ENCODE data around the gene LRRC72.

Gene LRRC72

GRCh38 chr7:16586081-16586874, 59.7 kb downstream of the LRRC72 start:
- TF ChIP-seq CTCF (IDR thresholded peaks at IDR 0.05; ENCODE audit: control insufficient read depth, extremely low read depth, insufficient read depth): no peak
- no peak for DNase-seq (ENCODE audit: low read depth)

GRCh38 chr7:16587129-16587528, 60.5 kb downstream of the LRRC72 start:
- no peak for DNase-seq (ENCODE audit: low read depth)
- TF ChIP-seq CTCF (IDR thresholded peaks at IDR 0.05; ENCODE audit: control insufficient read depth, extremely low read depth, insufficient read depth): no peak

More at GRCh38 chr7:16586081-16586874, 59.7 kb downstream of the LRRC72 start:
- H3K4me3 ChIP-seq (ENCODE audit: low read depth, low read length): no peak overlapping the region

GRCh38 chr7:16587790-16588189, 61.2 kb downstream of the LRRC72 start:
- no peak overlapping the region for H3K4me3 ChIP-seq (ENCODE audit: low read depth, low read length)
- no peak for TF ChIP-seq CTCF (IDR thresholded peaks at IDR 0.05; ENCODE audit: control insufficient read depth, extremely low read depth, insufficient read depth)
- no peak for DNase-seq (ENCODE audit: low read depth)

More at GRCh38 chr7:16587129-16587528, 60.5 kb downstream of the LRRC72 start:
- no peak overlapping the region for H3K4me3 ChIP-seq (ENCODE audit: low read depth, low read length)

GRCh38 chr7:16589881-16590280, 63.3 kb downstream of the LRRC72 start:
- no peak for DNase-seq (ENCODE audit: low read depth)
- H3K4me3 ChIP-seq (ENCODE audit: low read depth, low read length): no peak overlapping the region
- no peak for TF ChIP-seq CTCF (IDR thresholded peaks at IDR 0.05; ENCODE audit: control insufficient read depth, extremely low read depth, insufficient read depth)

GRCh38 chr7:16590424-16590823, 63.8 kb downstream of the LRRC72 start:
- TF ChIP-seq CTCF (IDR thresholded peaks at IDR 0.05; ENCODE audit: control insufficient read depth, extremely low read depth, insufficient read depth): no peak
- H3K4me3 ChIP-seq (ENCODE audit: low read depth, low read length): no peak overlapping the region
- DNase-seq (ENCODE audit: low read depth): no peak

GRCh38 chr7:16592395-16592794, 65.8 kb downstream of the LRRC72 start:
- no peak for DNase-seq (ENCODE audit: low read depth)
- no peak for TF ChIP-seq CTCF (IDR thresholded peaks at IDR 0.05; ENCODE audit: control insufficient read depth, extremely low read depth, insufficient read depth)
- H3K4me3 ChIP-seq (ENCODE audit: low read depth, low read length): no peak overlapping the region

GRCh38 chr7:16594061-16594460, 67.4 kb downstream of the LRRC72 start:
- no peak for DNase-seq (ENCODE audit: low read depth)
- H3K4me3 ChIP-seq (ENCODE audit: low read depth, low read length): no peak overlapping the region
- TF ChIP-seq CTCF (IDR thresholded peaks at IDR 0.05; ENCODE audit: control insufficient read depth, extremely low read depth, insufficient read depth): no peak
